Bone marrow (tissue), 2 donors: Measurements from ENCODE around the gene KIF1A.
"Not testable (repeated sequence)": the region's sequence is repeated elsewhere in the genome, so short reads cannot be mapped to it uniquely, and the experiment has no call there.

ENCODE experiments used
- DNase-seq, 2 donors: peaks; one replicate each; lab custom pipeline; 2025; lab: John Stamatoyannopoulos, UW

Gene KIF1A

GRCh38 chr2:240787521-240788472 lies 32.2 kb downstream of the KIF1A start:
- no peak for DNase-seq

- no peak for DNase-seq
Measured at GRCh38 chr2:240786871-240787311, 33.1 kb downstream of the KIF1A start.

GRCh38 chr2:240786355-240786841 lies 33.6 kb downstream of the KIF1A start:
- no peak for DNase-seq

- no peak for DNase-seq
Measured at GRCh38 chr2:240785424-240786335, 34.3 kb downstream of the KIF1A start.

DNA sequence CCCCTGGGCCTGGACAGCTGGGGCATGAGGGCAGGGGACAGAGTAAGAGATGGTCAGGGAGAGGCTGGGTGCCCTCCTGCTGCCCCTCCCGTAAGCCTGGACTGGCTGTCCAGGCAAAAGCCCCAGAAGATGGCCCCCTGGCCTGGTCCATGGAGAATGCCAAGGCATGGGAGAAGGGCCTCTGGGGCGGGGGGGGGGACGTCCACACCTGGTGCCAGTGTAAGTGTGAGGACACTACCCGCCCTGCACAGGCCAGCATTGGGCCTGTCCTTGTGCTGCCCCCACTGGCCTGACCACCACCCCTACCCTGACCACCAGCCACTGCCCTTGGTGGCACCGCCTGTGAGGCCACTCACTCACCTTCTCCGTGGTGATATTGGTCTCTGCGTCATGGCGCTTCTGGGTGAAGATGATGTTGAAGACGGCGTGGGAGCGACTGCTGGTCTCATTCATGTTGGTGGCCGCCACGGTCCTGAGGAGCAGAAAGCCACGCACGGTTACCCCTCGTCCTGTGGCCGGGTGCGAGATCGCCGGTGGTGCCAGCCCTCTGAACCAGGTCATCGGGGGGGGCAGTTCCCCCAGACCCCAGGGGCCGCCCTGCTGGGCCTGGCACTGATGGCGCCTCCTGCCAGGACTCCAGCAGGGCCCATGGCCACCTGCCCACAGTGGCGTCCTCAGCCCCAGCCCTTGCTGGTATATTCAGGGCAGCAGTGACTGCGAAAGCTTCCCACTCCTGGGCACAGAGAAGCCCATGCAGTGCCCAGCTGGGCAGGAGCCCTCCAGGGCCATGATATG lies 35.2 kb downstream of the KIF1A start:
- no peak for DNase-seq

DNA sequence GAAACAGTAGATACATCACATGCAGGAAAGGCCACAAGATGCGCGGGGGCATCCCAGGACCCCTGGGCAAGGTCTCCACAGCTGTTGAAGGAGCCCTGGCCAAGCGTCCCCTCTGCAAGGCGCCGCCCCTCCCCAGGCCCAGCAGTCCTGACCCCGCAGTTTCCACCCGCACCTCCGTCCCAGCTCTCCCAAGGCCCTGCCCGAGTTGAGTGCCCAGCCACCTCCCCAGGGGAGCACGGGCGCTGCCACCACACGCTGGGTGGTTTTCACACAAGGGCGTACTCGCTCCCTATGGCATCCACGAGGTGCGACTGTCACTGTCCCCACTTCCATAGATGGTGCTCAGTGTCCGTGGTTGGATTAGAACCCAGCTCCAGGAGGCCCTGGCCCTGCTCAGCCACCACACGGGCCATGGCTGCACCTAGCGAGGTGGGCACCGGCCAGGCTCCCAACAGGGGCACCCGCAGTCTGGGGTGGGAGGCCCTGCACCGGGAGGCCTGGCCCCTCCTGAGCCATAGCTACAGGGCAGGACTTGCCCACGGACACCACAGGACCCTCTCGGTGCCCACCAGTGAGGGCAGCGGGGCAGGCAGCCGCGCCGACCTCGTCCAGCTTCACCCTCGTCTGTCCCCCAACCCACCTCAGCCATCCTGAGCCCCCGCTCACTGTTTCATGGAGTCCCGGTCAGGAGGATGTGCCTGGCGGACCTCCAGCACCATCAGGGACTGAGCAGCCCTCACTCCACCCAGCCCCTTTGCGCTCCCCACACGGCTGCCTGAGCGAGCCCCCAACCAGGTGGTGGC lies 36.0 kb downstream of the KIF1A start:
- no peak for DNase-seq

DNA sequence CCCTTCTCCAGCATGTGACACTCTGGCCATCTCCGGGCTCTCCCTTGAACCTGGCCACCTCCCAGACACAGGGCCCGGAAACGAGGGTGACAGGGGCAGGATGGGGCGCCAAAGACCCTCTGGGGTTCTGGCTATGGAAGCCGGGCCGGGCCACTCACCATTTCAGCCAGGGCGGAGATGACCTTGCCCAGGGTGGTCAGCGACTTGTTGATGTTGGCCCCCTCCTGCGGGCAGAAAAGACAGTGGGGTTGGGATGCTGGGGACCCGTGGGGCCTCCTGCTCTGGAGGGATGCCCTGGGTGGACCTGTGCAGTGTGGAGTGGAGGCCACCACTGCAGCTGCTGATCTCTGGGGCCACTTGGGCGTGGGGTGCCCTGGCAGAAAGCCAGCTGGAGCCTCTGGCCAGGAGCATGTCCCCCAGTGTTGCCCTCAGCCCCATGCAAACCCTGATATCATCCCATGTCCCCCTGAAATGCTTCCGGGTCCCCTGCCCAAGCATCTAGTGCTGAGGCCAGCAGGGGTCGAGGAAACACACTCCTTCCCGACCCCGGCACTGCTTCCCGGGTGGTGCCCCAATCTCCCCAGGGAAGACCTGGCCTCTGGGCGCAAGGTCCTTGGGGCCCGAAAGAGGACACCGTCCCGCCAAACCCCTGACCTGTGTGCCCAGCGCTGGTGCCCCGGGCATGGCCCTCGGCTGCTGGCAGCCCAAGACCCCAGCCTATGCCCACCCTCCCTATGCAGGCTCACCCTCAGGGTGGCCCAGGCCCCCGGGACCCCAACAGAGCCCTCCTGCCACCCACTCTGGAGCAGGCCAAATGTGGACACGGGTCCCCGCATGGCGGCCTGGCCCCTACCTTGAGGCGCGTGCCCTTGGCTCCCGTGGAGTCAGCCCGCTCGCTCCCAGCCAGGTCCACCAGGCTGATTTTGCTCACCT lies 36.9 kb downstream of the KIF1A start:
- no peak for DNase-seq

DNA sequence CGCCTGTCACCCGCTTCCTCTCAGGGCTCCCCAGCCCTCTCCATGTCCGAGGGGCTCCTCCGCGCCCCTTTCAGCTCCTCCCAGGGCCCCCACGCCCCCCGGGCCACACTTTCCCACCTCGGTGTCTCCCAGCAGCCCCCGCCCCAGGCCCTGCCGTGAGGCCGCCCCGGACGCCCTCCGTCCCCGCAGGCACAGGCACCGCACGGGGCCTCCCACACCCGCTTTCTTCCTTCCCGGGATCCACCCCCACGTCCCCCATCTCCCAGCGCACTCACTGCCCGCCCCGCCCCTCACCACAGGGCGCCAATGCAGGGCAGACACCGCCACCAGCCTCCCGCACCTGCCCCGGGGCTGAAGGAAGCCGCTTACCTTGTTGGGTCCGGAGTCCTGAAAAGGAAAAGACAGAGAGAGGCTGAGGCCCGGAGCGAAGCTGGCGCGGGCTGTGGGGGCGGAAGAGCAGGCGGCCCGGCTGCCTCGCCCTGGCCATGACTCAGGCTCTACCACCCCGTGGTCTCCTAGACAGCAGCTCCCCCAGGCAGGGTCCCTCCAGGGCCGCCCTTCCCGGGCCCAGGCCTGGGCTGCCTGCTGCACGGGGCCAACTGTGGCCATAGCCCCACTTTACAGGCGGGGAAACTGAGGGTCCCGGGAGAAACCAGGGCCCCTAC lies 37.7 kb downstream of the KIF1A start:
- no peak for DNase-seq

GRCh38 chr2:240781471-240782220 lies 38.4 kb downstream of the KIF1A start:
- no peak for DNase-seq

DNA sequence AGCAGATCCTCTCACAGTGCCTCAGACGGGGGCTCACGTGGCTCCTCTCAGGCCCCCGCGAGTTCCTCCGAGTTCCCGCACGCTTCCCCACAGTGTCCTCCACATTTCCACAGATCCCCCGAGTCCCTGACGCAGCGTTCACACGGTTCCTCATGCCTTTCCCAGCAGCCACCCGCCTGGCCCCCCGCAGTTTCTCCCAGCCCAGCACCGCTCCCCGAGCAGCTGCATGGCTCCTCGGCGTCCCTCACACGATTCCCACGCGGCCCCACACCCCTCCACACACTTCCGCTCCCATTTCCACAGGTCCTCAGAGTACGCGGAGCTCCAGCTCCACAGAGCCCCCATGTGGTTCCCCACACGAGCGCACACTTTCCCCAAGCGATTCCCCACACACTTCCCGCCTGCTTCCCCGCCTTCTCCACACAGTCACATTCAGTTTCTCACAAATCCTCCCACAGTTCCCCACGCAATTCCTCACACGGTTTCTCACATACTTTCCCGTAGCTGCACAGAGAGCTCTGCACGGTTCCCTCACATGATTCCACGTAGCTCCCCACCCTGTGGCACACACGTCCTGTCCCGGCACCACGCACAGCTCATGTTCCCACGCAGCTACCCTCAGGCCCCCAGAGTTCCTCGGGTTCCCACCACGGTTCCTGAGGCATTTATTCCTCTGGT lies 39.9 kb downstream of the KIF1A start:
- DNase-seq, result no peak

DNA sequence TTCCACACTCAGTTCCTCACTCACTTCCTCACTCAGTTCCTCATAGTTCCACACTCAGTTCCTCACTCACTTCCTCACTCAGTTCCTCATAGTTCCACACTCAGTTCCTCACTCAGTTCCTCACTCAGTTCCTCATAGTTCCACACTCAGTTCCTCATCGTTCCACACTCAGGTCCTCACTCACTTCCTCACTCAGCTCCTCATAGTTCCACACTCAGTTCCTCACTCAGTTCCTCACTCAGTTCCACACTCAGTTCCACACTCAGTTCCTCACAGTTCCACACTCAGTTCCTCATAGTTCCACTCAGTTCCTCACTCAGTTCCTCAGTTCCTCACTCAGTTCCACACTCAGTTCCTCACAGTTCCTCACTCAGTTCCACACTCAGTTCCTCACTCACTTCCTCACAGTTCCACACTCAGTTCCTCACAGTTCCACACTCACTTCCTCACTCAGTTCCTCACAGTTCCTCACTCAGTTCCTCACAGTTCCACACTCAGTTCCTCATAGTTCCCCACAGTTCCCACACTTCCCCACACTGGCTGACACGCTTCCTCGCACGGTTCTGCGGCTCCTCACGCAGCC lies 40.7 kb downstream of the KIF1A start:
- not testable (repeated sequence) for DNase-seq

DNA sequence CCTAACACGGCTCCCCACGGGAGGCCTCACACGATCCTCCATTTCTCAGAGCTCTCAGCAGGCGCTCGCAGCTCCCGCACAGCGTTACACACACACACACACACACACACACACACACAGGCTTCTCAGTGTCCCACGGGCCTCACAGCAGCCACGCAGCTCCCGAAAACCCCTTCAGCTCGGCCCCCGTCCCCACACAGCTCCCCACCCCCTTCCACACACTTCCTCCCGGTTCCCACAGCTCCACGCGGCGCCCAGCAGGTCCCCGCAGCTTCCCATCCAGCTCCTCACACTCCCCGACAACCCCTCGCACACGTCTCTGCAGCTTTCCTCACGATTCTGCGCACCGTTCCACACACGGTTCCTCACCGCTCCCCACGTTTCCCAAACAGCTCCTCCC lies 41.6 kb downstream of the KIF1A start:
- DNase-seq, result no peak

GRCh38 chr2:240777456-240778212 lies 42.4 kb downstream of the KIF1A start:
- no peak for DNase-seq

- no peak for DNase-seq
Measured at GRCh38 chr2:240775905-240776304, 44.1 kb downstream of the KIF1A start.

GRCh38 chr2:240774856-240775255 lies 45.2 kb downstream of the KIF1A start:
- DNase-seq, result no peak

- no peak for DNase-seq
Measured at GRCh38 chr2:240769096-240769495, 50.9 kb downstream of the KIF1A start.

- DNase-seq, result no peak
Measured at GRCh38 chr2:240768216-240768615, 51.8 kb downstream of the KIF1A start.
